Measurements from ENCODE around the gene SERPINB6.

The SERPINB6 gene

DNA sequence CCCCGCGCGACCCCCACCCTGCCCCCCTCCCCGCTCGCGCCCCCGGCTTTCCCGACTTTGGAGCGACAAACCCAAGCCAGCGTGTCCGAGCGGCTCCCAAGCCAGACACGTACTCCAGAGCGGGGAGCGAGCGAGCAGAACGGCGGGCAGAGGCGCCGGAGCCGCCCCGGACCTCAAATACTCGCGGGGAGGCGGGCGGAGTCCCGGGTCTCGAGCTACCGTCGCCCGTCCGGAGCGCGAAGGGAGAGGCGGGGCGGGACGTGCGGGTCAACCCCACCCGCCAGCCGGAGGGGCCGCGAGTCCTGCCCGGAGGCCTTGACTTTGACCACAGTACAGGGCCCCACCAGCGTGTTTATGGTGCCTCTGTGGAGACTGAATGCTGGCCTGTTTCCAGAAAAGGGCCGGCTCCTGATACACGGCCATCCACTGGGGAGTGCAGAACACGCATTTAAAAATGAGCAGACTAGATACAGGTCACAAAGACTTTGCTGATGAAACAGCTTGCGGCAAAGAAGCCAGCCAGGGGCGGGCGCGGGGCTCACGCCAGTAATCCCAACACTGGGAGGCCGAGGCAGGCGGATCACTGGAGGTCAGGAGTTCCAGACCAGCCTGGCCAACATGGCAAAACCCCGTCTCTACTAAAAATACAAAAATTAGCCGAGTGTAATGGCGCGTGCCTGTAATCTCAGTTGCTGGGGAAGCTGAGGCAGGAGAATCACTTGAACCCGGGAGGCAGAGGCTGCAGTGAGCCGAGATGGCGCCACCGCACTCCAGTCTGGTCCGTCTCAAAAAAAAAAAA is at the start of gene SERPINB6:
TSS of gene SERPINB6 (minus strand) at position 148 of the 799 bp plus-strand sequence. CDS start 12,235 bp downstream, outside the sequence.
- H3K4me1 Mint-ChIP-seq, result peaks cover 22% of the 10 kb centered on the region
- TF ChIP-seq, protein P1, sequence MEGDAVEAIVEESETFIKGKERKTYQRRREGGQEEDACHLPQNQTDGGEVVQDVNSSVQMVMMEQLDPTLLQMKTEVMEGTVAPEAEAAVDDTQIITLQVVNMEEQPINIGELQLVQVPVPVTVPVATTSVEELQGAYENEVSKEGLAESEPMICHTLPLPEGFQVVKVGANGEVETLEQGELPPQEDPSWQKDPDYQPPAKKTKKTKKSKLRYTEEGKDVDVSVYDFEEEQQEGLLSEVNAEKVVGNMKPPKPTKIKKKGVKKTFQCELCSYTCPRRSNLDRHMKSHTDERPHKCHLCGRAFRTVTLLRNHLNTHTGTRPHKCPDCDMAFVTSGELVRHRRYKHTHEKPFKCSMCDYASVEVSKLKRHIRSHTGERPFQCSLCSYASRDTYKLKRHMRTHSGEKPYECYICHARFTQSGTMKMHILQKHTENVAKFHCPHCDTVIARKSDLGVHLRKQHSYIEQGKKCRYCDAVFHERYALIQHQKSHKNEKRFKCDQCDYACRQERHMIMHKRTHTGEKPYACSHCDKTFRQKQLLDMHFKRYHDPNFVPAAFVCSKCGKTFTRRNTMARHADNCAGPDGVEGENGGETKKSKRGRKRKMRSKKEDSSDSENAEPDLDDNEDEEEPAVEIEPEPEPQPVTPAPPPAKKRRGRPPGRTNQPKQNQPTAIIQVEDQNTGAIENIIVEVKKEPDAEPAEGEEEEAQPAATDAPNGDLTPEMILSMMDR (IDR thresholded peaks at IDR 0.05), result no peak
- peak within 1 kb of the TSS; percentile 83 for H3K4me3 Mint-ChIP-seq
- DNase-seq, result peak; percentile 75
- H3K27me3 Mint-ChIP-seq (ENCODE audit: low read depth, poor library complexity), result peaks cover 23% of the 10 kb centered on the region
- no peak within 1 kb of the TSS for H3K27ac Mint-ChIP-seq
- no peaks in the 10 kb centered on the region for H3K36me3 Mint-ChIP-seq (ENCODE audit: low read depth)
- H3K9me3 Mint-ChIP-seq, result no peaks in the 10 kb centered on the region

GRCh38 chr6:3019749-3020320 is 48.5 kb upstream of the SERPINB6 start:
- Mint-ChIP-seq H3K27ac (no peak overlapping the region), H3K36me3 (ENCODE audit: low read depth) (peaks cover 47% of the 10 kb centered on the region), H3K27me3 (ENCODE audit: low read depth, poor library complexity) (no peaks in the 10 kb centered on the region), H3K9me3 (peaks cover 10% of the 10 kb centered on the region), H3K4me1 (peaks cover 21% of the 10 kb centered on the region), H3K4me3 (no peak overlapping the region)
- TF ChIP-seq, protein P1 (IDR thresholded peaks at IDR 0.05), result no peak
- no peak for DNase-seq

DNA sequence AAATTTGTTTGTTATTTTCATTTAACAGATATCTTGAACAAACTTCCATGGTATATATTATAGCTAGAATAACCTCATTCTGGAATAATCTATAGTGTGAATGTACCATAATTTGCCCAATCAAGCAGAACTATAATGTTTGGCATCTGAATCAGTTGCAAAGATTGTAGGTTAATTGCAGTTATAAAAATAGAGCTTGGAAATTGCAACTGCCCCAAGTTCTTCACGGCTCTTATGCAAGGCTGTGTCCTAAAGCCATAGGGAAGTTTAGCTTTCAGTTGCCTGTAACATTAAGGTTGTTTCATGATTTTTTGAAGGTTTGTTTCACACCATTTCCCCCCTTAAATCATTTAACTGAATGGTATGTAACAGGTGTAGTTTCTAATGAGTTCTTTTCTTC is 47.7 kb upstream of the SERPINB6 start:
- Mint-ChIP-seq H3K36me3 (ENCODE audit: low read depth) (peaks cover 53% of the 10 kb centered on the region), H3K27me3 (ENCODE audit: low read depth, poor library complexity) (no peaks in the 10 kb centered on the region), H3K27ac (peak overlapping the region; percentile 78), H3K4me1 (peaks cover 13% of the 10 kb centered on the region), H3K9me3 (peaks cover 10% of the 10 kb centered on the region), H3K4me3 (no peak overlapping the region)
- no peak for DNase-seq
- TF ChIP-seq, protein P1 (IDR thresholded peaks at IDR 0.05), result no peak

DNA sequence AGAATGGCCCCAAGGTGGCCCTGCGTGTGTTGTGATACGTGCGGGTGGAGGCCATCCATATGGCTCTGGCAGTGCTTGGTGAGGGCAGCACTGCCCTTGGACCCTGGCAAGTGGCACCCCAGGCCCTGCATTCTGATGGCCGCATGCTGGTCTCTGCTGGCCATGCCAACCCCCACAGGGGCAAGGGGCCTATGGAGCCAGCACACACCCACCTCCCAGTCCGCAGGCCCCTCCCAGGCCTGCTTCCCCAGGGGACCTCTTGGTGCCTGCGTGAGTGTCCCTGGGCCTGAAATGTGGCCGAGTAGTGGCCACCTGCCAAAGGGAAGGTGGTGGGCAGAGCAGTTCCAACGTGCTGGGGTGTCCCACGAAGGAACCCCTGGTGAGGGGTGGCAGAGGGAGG is 45.9 kb upstream of the SERPINB6 start:
- Mint-ChIP-seq H3K4me3 (no peak overlapping the region), H3K27ac (no peak overlapping the region), H3K4me1 (no peaks in the 10 kb centered on the region), H3K27me3 (ENCODE audit: low read depth, poor library complexity) (peaks cover 2% of the 10 kb centered on the region), H3K9me3 (peaks cover 14% of the 10 kb centered on the region), H3K36me3 (ENCODE audit: low read depth) (peaks cover 57% of the 10 kb centered on the region)
- no peak for DNase-seq
- TF ChIP-seq, protein P1 (IDR thresholded peaks at IDR 0.05), result no peak

GRCh38 chr6:3016473-3017280 is 45.3 kb upstream of the SERPINB6 start:
- Mint-ChIP-seq H3K36me3 (ENCODE audit: low read depth) (peaks cover 64% of the 10 kb centered on the region), H3K4me3 (no peak overlapping the region), H3K27me3 (ENCODE audit: low read depth, poor library complexity) (peaks cover 2% of the 10 kb centered on the region), H3K27ac (no peak overlapping the region), H3K4me1 (no peaks in the 10 kb centered on the region), H3K9me3 (peaks cover 20% of the 10 kb centered on the region)
- no peak for DNase-seq
- TF ChIP-seq, protein P1 (IDR thresholded peaks at IDR 0.05), result no peak

Data from nephron progenitor cell (in vitro differentiated cells).